NCI-H2029 treated with DMSO at 0.1 percent for 48 hours (cell line): ENCODE data around the gene EPB41L1.

Experiments
- DNase-seq: peaks from one replicate; lab custom pipeline; 2025; lab: John Stamatoyannopoulos, UW

The EPB41L1 gene

DNA sequence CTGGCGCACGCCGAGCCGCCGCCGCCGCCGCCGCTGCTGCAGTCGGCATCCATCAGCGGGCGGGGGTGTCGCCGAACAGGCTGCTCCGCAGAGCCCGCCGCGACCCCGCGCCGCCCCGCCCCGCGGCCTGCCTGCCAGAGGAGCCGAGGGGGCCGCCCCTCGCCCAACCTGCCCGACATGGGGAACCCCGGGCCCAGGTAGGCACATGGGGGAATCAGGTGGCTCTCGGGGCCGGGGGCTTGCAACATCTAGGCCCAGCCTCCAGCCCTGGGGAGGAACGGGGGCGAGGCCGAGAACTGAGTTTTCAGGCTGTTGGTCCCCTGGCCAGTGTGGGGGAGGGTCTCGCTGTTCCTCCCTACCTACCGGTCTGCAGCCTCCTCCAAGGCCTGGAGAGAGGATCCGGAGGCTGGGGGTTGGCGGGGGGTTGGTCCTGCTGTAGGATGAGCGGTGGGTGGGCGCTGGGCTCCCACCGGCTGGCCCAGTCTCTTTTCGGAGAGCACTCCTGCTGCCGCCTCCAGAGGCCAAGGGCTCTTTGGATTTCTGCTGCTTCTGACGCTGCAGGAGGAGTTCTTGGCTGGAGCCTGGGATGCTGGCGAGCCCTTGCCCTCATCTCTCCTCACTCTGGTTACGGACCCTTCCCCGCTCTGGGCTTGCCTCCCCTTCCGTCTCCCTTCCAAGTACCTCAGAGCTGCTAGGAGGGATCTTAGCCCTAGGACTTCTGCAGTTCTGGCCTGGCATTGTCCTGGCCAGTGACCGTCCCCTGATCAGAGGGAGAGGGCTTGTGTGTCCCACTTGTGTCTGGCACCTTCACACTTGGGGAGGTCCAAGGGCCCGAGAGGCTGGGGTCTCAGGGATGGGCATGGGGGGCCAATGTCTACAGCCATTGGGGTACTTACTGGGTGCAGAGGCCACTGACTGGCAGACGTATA lies at the start of gene EPB41L1:
Gene EPB41L1 (plus strand): TSS at position 41 of the 929 bp plus-strand sequence. CDS start 19,038 bp downstream, outside the sequence.
- no peak for DNase-seq

DNA sequence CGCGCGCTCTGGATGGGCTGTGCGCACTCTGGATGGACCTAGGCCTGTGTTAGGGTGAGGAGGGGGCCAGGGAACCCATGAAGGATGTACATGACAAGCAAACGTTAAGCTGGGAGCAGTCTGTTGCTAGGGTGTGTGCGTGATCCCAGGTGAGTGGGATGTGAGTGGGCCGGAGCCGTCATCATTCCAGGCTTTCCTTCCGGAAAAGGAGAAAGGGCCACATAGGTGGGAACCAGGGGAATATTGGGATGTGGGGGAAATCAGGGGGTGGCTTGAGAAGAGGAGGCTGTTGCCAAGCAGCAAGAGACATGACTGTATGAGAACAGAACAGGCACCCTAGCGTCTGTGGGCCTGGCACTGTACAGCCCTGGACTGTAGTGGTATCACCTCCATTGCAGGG lies 49.7 kb upstream of the EPB41L1 start:
- DNase-seq = no peak

DNA sequence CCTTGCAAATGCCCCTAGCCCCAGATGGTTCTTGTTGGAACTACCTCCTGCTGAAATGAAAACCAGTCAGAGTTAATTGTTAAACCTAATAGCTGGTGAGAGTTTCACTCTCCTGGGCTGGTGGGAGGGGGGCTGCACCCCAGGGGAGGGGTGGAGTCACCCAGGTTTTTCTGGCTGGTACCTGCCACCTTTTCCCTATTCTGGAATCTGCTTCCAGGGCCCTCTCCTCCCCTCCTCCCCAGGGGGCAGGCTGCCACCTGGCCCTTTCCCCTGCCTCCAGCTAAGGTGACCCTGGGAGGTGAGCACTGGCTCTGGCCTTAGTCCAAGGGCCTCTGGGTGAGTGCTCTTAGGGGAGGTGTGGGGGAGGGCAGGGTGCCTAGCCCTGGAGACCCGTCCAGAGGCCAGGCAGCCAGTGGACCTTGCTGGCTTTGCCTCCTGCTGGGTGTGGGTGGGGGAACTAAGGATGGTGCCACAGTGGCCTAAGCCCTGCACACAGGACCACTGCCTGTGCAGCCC lies 48.8 kb upstream of the EPB41L1 start:
- DNase-seq = peak; percentile 4

DNA sequence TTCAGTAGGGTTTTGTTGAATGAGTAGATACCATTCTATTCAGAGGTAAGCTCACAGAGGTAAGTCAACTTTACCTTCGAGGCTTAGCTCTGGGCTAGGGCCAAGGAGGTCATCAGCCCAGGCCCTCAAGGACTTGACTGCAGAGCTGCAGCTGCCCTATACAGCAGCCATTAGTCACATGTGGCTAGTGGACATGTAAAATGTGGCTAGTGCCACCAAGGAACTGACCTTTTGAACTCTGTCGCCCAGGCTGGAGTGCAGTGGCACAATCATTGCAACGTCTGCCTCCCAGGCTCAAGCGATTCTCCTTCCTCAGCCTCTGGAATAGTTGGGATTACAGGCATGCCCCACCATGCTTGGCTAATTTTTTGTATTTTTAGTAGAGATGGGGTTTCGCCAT lies 47.9 kb upstream of the EPB41L1 start:
- no peak for DNase-seq

DNA sequence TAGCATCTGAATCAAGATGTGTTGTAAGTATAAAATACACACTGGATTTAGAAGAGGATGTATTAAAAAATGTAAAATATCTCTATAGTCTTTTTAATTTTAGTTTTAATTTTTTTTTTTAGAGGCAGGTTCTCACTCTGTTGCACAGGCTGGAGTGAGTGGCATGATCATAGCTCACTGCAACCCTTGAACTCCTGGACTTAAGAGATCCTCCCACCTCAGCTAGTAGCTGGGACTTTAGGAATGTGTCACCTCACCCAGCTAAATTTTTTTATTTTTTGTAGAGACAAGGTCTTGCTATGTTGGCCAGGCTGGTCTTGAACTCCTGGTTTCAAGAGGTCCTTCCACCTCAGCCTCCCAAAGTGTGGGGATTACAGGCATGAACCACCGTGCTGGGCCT lies 46.7 kb upstream of the EPB41L1 start:
- no peak for DNase-seq

DNA sequence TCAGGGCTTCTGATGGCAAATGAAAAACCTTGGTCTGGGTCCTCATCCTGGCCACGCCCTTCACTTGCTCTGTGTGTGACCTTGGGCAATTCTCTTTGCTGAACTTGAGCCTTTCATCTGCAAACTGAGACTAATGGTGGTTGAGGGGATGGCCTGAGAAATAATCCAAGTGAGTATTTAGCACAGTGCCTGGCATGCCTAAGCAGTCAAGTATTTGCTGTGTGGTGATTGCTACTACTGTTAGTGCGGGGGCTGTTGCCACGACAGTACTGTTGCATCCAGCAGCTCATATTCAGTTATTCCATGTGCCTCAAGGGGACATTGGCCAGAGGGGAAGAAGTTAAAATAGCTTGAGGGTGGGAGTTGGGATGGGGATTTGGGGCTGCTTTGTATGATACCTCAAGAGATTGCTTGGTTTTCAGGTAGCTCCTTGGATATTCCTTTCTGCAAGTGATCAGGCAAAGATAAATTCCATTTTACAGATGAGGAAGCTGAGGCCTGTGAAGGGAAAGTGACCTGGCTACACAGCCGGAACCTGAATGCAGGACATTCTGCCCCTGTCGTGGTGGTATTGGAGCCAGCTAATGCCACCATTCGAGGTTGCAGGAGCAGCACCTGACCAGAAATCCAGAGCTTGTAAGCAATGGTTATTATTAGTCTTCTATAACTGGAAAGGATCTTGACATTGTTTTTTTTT lies 45.1 kb upstream of the EPB41L1 start:
- no peak for DNase-seq

DNA sequence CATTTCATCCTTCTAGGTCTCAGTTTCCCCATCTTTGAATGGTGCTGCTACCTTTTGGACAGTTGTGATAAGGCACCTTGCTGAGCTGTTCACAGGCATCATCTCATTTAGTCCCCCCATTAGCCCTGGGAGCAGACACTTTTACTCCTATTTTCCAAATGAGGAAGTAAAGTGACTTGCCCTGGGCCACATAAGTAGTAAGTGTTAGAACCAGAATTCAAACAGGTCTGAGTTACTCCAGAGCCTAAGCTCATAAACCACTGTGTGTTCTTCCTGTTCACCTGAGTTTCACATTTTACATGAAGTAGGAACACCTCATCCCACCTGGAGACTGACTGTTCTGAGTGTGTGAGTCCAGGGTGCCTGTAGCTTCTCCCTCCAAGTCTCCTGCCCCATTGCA lies 43.5 kb upstream of the EPB41L1 start:
- DNase-seq = no peak

DNA sequence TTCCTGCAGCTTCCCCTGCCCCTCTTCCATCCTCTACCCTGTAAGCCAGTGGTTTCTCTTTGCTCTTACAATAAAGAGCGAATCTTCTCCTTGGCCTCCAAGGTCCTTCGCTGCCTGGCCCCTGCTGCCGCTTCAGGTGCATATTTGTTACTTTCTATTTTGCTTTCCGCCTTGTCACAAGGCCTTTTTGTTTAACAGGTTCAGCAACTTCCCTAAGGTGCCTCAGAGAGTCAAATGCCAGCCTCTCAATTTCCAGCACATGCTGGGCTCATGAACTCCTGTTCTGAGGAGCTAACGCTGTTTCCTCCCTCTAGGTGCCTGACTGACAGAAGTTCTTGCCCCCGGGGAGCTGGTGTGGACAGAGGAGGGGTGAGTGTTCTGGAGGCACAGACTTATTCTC lies 42.4 kb upstream of the EPB41L1 start:
- no peak for DNase-seq

DNA sequence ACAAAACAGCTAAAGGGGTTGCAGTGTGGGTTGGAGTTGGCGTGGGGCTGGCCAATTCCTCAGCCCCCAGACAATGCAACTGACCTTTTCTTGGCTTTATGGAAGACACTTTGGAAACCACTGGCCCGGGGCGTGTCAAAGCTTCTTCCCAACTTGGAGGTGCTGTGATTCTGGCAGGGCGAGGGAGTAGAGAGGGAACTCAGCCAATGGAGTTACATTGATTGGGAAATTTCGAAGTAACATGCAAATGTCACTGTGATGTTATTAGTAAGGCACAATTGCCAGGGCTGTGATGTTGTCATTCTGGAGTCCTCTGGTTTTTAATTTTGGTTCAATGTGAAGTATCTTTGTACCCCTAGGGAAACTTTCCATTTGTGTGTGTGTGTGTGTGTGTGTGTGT lies 41.5 kb upstream of the EPB41L1 start:
- no peak for DNase-seq

DNA sequence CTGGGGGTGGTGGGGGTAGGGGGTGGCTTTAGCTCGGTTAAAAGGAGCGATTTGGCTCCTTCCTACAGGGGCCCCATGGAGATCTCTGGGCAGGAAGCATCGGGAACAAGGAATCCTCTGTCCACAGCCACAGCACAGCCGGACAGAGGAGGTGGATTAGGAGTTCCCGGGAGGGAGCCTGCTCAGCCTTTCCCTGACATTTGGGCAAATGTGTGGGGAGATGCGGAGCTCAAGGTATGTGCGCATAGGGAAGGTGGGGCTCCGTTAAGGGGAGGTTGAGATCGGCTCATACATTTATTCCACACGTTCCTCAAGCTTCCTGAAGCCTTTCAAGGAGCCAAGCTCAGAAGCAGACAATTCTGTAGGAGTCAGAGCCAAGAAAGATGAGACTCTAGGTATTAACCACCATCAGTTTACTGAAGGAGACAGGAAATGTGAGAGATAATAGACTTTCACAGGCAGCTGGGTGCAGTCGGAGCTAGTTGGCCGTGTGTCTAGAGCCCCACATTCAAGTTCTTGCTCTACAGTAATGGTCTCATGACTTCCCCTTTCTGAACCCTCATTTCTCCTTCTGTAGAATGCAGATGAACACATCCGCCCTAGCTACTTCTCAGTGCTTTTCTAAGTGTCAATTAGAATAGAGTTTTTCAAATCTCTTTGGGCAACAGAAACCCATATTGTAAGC lies 40.8 kb upstream of the EPB41L1 start:
- no peak for DNase-seq

DNA sequence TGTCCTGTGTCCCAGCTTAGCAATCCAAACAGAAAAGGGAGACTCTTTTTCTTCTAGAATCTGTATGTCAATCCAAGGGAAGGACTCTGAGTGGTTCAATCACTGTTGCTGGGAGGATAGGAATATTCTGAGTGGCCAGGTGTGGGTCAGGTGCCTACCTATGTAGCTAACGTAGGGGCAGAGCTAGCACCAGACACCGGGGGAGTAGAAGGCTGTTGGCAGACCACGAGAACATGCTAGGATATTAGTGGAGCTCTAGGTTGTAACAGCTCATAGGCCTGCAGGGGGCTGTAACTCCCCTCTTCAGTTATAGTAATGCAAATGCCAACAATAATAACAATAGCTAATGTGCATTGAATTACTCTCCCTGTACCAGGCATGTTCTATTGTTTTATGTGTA lies 39.8 kb upstream of the EPB41L1 start:
- DNase-seq = no peak

DNA sequence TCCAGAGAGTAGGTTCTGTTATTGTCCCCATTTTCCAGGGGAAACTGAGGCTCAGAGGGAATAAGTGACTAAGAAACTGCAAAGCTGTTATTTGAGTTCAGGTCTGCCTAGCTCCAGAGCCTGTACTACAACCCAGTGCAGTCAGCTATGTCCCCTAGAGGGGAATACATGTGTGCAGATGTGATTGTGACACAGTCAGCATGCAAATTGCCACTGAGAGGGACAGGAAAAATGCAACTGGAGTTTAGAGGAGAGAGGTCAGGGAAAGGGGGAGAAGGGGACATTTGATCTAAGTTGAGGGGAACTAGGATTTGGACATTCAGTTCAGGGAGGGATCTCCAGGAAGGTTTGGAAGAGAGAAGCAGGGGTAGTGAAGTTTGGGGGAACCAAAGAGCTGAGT lies 38.6 kb upstream of the EPB41L1 start:
- no peak for DNase-seq

DNA sequence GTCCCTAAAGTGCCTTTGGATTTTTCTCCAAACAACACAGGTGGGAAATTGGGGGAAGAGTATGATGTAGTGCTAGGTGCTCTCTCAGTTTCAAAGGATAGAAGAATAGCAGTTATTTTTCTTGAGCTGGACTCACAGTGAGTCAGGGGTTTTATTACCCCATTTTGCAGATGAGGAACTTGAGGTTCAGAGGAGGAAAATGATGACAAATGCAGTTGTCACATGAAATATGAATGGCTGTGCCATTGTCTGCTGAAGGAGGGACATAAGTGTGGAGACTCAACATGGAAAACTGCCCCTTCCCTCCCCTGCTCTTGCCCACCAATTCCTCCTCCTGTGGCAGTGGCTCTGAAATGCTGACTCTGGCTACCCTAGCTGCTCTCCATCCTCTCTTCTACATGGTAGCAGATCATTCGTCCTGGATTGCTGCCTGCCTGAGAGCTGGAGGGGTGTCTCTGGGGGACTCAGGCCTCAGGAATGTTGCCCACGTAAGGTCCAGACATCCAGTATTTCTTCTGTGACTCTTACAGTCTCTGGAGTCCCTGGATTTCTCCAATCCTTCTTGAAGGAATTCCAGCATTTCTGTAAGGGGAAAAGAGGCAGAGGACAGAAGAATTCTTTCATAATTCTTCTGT lies 37.6 kb upstream of the EPB41L1 start:
- DNase-seq = no peak

DNA sequence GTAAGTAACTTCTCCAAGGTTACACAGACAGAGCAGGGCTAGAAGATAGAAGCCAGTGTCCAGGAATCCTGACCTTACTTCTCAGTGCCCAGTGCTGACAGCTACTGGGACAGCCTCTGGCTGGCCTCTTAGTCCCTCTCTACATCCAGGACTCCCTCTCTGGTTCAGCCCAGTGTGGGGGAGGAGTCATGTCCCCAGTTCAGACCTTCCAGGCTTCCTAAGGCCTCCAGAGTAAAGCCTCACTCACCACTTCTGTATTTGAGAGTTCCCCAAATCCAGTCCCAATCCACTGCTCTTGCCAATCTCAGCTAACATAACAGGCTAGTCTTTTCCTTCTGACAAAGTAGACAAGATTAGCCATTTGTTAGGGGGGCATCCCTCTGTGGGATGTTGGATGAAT lies 36.9 kb upstream of the EPB41L1 start:
- DNase-seq = no peak

DNA sequence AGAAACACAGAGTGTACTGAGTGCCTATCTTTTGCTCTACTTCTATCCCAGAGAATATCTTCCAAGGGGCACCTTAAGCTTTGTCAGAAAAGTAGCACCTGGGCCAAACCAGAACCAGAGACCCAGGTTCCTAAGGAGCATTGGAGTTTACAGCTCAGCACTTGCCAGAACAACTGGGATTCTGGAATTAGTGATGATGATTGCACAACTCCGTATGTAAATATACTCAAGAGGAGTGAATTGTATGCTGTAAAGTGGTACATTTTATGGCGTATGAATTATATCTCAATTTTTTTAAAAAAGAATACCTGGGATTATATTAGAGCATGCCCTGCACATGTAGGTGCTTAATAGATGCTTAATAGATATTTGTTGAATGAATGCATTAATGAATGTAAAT lies 36.2 kb upstream of the EPB41L1 start:
- DNase-seq = no peak

DNA sequence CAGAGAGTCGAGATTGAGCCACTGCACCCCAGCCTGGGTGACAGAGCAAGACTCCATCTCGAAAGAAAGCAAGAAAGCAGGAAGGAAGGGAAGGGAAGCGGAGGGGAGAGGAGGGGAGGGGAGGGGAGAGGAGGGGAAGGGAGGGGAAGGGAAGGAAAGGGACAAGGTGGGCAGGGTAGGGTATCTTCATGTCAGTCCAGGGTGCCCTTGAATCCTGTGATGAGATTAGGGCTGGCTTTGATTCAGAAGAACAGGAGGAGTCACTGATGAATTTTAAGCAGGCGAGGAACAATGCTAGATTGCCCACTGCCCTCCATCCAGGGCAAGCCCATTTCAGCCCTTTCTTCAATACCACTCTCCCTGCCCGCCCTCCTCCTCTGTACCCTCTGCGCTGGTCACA lies 35.0 kb upstream of the EPB41L1 start:
- no peak for DNase-seq

DNA sequence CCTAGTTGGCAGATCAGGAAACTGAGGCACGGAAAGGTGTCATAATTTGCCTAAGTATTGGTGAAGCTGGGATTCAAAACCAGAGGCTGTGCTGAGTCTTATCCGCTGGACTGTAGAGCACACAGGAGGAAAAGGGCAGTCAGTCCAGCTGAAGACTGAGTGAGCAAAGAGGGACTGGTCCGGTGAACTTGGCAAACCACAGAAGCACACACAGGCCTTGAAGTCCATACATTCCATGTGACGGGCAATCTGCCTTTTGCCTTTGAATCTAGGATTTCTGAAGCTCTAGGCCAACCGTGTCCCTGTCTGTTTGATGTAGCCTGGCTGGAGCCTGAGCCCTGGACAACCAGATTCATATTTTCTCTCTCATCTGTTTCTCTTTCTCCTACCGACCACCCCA lies 34.3 kb upstream of the EPB41L1 start:
- no peak for DNase-seq

DNA sequence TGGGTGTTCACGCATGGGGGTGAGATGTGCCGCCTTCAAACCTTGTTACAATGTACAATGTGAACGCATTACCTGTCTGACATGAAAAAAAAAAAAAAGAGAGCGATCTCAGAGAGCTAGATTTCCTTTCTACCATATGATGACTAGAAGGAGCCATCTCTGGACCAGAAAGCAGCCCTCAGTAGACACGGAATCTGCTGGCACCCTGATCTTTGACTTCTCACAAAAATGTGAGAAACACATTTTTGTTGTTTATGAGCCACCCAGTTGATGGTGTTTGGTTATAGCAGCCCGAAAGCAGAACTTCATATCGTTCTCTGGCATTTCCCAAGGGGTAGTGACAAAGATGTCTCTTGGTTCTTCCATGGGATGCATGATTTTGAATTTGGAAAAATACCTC lies 33.5 kb upstream of the EPB41L1 start:
- no peak for DNase-seq

DNA sequence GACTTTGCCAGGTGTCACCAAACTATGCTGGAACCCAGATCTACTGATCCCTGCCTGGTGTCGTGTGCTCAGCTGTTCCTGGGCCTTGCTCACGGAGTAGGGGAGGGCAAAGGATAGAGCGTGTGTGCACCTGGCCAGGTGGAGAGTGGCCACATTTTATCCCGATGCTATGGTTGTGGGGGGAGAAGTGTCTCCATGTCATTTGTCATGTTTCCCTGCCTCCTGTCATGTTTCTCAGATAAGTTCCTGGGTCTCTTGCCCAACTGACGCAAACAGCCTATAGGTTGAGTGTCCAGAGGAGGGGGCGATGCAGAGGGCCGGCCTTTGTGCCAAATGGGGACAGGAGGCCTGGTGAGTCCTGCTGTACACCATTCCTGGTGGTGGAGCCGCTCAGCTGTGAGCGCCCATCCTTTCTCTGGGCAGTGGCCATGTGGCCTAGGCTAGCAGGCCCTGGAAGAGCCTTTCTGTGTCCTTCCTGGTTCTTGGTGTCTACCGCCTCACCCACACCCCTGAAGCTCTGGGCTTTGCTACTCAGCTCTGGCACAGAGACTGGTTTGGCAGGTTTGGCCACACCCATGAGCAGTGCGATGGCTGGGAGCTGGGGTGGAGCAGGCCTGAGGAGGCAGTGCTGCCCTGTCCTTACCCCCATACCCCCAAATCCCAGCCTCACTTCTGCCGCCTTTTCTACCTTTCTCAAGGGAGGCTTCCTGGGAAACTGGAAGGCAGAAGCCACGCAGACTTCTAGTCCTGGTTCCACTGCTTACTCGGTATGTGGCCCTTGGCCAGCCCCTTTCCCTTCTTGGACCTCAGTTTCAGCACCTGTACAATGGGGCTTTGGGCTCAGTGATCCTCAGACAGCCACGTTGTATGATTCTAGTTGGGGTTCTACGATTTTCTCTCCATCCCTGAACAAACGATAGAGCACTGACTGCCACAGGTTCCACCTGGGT lies 32.3 kb upstream of the EPB41L1 start:
- peak; percentile 49 for DNase-seq

DNA sequence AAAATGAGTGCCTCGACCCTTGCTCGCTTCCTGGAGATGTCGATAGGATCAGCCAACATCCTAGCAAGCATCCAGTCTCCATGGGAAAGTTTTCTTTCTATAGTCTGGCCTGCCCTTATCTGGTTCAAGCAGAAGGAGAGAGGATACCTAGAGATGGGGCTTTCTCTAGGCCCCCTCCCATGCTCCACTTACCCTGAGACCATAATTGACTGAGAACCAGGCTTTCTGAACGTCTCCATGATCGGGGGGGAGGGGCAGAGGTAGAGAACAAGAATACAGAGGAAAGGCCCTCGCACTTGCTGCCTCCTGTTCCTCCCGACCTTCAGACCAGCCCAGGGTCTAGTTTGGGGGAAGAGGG lies 31.6 kb upstream of the EPB41L1 start:
- DNase-seq = no peak

DNA sequence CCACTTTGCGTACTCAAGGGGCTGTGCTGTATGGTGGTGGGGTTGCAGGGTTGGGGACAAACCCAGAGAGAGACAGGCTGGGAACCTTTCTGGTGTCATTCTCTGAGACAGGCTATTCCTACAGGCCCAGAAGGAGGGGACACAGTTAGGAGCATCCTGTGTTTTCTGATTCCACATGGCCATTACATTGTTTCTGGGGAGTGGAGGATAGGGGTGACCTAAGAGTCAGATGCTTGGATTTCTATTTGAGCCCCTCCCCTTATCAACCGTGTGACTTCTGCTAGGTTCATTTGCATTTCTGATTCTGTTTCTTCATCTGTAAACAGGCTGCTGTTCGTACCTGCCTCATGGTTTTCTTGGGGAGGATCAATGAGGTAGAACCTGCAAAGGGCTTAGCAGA lies 29.4 kb upstream of the EPB41L1 start:
- no peak for DNase-seq
